Colonic mucosa (tissue), 2 donors: ENCODE results near the gene FXR1. TPM values are rescaled to one million over a fixed set of nuclear protein-coding genes. Genes with fewer than 3 reads are reported as not detected.

Experiments
- total RNA-seq, 2 donors: library from RNA; stranded (reverse); fragmentation: NEBNext Ultra II Directional in 1 of 2; extraction: Animal tissue kit (Norgen Biotek cat#: 25700) in 1 of 2; gene quantifications; one replicate each; pipeline ENCODE4 v1.2.1, GENCODE V29; 2021
- donor health status: DM: no; HTN: no; CAD: no.
- donor health status: DM: no; HTN: no; CAD: no.

The FXR1 gene
- total RNA-seq, 2 donors from 2014 or later, result 74.5 to 80.3 TPM

Other genes starting within 250 kb of the FXR1 start
- gene CCDC39, start 233.2 kb upstream of the FXR1 start, total RNA-seq, result not detected
- 10 to 100 TPM; 38.0 to 46.7 TPM for gene DNAJC19, start 77.1 kb downstream of the FXR1 start, total RNA-seq